Smooth muscle cell of the umbilical artery (primary cell): ENCODE data around the gene SCN8A. TPM values are rescaled to one million over a fixed set of nuclear protein-coding genes. Genes with fewer than 3 reads are reported as not detected.

Experiments used
- total RNA-seq: library from RNA; depleted of rRNA; stranded (reverse); fragments of >200 nt; gene quantifications from 2 replicates; pipeline ENCODE4 v1.2.3, GENCODE V29; 2014

Gene SCN8A
- 38.6 and 47.1 TPM in 2 replicates for total RNA-seq

DNA sequence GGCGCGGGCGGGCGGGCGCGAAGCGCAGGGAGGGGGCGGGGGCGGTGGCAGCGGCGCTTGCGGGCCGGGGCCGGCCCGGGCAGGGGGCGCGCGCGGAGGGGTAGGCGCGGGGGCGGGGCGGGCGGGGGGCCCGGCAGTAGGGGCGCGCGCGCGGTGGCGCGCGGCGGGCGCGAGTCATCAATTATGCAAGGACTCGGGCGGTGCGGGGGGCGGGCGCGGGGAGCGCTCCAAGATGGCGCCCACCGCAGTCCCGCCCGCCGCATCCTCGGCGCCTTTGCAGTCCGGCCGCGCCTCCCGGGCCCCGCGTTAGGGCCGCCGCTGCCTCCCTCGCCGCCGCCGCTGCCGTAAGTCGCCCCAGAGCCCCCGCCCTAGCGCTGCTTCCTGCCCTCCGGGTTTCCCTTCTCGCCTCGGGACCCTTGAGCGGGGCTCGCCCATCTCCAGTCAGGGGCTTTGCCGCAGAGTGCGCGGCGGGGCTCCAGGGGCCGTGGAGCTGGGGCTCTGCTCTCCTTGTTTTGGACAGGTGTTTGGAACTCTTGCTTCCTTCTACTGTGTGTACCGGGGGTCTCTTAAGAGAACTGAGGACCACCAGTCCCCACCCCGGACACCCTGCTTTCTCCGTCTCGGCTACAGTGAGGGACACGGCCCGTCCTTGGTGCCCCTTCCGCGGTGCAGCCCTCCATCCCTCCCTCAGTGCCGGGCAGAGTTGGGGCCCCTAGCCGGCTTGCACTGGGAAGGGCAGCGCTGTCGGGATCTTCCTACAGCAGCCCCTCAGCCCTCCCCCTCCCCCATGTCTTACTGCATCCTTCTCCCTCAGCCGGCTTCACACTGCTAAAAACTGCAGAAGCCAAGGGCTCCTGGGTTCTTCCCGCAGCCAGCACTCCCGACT, at the start of gene SCN8A:
Gene SCN8A (plus strand): TSS at position 218 of the 886 bp plus-strand sequence. CDS start 71,585 bp downstream, outside the sequence.

DNA sequence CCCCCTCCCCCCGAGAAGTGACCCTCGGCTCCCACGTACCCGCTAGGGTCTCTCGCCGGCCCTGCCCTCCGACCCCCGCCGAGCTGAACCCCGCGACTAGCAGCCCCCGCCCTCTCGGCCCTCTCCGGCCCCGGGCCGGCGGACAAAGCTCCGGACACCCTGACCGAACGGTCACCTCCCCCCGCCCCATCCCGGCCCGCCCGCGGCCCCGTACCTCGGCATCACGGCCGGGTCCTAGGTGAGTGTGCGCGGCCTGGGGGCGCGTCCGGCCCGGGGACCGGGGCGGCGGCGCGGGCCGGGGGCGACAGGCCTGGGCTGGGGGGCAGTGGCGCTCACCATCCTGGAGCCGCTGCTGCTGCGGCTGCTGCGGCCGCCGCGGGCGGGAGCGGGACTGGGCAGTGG, 257.3 kb downstream of the SCN8A start, which contains the start of gene FIGNL2:
Gene FIGNL2 (minus strand): TSS at position 393 of the 402 bp plus-strand sequence. CDS start 26,305 bp downstream, outside the sequence.

Other genes with a start within 250 kb of the SCN8A start
- not detected in 2 replicates for gene CELA1, start 244.6 kb upstream of the SCN8A start, total RNA-seq
- 43.9 and 66.1 TPM in 2 replicates for gene GALNT6, start 199.8 kb upstream of the SCN8A start, total RNA-seq
- 1.8 and 3.2 TPM in 2 replicates for gene SLC4A8, start 166.4 kb upstream of the SCN8A start, total RNA-seq